NCI-H345 (cell line): Measurements from ENCODE around the gene STK17B.

Experiments
- DNase-seq: peaks from one replicate; lab custom pipeline; 2025; lab: John Stamatoyannopoulos, UW

The STK17B gene

DNA sequence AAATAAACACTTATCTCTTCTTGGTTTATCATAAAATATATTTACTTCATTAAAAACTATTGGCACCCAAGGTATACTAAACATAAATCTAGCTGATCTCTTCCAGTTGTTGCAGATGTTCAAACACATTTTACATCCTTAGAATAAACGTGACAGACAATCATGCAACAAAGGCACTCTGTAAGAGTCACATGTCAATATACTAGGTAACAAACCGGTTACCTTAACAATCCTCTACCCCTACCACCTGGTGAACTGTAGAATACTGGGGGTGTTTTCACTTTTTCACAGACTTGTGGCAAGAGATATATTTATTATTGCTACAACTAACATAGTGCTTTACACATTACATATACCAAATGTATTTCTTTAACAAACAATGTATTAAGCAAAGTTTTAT is 15.8 kb downstream of the STK17B start:
- DNase-seq: no peak

DNA sequence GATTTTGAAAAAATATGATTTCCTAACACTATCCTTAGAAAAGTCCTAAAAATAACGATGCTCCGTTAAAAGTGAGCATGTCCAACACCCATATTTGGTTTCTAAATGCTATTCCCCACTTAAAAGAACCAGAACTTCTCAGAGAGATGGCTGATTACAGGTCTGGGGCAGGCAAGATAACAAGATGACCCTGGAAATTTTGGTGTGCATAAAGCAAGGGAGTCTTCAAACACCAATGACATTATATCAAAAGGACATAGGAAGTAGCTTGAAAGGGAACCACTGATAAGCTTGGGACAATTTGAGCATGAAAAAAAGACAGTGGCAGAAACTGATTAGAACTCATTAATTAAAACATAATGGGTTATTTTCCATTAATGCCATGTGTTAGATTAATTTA is 17.9 kb downstream of the STK17B start:
- DNase-seq: no peak

DNA sequence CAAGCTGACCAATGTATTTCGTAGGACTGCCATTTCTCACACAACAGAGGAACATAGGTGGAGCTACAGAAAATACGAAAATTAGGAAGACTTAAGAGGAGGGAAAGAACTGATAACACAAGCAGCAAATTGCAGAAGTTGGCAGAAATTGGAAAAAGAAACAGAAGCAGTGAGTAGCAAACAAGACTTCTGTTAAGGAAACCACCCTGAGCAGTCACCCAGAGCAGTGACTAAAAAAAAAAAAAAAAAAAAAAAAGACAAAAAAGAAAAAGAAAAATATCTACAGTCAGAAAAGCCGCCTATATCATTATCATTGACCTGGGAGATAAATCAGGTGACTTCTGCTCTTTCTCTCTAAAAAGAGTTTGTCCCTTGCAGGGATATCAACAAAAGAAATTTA is 21.4 kb downstream of the STK17B start:
- no peak for DNase-seq

DNA sequence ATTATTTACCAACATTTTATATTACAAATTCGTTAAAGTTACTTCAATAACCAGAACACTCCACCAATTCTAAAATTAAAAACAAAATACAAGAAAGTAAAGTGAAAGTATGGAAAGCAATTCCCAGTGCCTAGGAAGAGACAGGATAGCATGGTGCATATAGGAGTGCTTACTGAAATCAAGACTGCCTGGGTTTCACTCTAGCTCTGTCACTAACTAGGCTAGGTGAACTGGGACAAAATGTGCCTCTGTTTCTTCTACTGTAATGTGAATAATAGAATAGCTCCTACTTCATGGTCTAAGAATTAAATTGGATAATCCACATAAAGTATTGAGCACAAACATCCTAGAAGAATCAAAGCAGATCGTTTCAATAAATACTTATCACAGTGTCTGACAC is 22.6 kb downstream of the STK17B start:
- DNase-seq: no peak

DNA sequence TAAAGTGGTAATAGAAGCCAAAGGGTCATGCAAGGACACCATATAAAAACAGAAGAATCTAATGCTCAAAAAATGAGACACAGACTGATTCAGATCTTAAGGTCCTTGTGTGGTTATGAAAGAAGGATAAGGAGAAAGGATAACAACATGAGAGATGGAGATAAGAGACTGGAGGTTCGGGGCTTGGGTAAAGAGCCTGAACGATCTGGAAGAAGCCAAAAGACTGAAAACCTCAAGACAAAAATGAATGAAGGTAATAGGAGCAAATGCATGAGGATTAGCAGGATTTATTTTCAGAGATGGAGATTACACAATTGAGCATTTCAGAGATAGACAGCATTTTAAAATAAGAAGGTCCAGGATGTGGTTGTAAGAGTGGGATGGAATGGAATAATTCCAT is 26.1 kb downstream of the STK17B start:
- no peak for DNase-seq

DNA sequence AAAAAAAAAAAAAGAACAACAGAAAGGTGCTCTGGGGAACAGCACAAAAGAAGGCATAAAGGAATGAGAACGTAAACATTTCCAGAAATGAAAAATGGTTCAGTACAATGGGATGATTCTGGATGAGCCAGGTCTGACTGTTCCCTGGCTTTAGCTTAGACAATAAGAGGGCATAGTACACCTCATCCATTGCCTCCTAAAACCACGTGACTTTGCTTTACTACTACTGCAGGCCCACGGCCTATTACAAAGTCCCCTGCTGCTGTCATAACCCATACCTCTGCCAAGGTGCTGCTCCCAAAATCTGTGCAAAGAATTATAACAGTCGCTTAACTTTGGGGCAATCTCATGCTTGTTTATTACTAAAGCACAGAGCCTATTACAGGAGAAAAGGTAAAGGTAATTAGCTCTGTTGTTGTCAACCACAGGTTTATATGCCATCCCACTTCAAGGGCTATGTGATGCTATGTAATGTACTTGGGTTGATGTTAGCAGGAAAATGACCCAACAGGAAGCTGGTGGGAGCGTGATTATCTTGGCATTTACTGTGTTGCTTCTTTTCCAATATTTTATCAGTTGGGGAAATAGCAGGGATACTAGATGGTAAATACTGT is 26.8 kb downstream of the STK17B start:
- no peak for DNase-seq

DNA sequence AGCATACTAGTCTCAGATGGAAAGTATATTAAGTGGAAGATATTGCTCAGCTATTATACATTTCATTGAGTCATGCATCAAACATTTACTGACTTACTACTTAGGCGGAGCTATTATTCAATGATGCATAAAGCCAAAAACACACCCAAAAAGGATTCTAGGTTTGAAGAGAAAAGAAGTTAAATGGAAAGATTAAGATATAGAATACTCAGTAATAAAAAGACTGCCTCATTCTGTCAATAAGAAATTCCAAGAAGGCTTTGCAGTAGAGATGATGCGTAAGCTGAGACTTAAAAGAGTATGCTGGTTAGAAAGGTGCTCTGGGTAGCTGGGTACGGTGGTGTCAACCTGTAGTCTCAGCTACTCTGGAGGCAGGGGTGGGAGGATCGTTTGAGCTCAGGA is 27.6 kb downstream of the STK17B start:
- no peak for DNase-seq

DNA sequence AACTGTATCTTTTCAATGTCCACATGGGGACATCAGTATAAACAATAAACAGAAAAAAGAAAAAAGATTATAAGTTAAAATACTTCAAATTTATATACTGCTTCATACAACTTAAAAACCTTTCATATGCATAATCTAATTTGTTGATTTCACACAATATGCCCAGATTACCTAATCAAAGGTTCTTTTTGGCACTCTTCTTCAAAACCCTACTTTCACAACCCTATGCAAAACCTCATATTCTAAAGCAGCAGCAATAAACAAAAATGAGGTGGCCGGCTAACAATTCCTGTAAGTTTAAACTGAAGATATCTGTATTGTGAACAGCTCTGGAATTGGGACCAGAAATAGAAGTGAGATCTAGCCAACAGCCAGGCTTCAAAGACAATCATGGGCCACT is 28.6 kb downstream of the STK17B start:
- no peak for DNase-seq

DNA sequence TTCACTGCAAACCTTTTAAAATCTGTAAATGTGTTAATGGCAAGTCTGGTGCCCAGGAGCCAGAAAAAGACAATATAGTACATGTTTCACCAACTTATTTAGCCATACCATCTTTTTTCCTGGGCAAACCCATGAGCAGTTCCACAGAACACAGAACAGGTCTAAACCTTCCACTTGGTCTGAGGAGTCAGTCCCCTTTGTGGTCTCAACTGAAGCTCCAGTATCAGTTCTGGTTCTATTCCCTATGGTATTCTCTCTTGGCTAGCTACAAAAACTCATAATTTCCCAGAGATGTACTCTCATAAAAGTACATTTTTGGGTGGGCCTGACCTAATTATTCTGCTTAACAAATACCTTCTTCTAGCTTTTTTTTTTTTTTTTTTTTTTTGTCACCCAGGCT is 31.2 kb downstream of the STK17B start:
- DNase-seq: no peak

DNA sequence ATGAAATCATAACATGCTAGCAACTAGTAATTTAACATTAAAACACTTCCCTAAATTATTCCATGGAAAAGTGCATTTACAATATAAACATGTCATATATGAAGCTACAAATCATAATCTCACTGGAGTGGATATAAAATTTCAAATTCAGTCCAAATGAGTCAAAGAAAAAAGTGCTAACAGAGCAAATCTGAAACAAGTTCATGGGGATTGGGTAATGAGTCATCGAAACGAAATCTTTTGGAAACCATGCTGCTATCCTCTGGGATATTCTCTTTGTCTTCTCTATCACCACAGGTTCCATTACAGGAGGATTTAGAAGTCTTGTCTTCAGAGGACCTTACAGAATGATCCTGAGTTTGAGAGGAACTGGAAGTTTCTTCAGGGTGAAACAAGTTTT is 34.1 kb downstream of the STK17B start:
- DNase-seq: no peak

DNA sequence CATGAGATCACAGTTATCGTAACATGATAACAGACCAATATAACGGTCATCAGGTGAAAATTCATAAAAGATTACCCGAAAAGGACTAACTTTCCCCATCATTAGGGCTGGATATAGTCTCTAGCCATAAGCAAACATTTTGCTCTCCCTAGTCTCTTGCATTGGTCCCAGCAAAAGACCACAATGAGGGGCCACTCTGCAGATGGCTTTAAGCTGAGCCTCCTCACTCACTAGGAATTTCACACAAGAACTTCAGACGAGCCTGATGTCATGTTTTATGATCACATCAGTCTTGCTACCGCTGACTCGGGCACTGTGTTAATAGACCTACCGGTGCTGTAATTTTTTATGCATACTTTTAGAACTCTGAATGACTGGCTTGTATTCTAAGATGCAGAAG is 35.2 kb downstream of the STK17B start:
- no peak for DNase-seq

DNA sequence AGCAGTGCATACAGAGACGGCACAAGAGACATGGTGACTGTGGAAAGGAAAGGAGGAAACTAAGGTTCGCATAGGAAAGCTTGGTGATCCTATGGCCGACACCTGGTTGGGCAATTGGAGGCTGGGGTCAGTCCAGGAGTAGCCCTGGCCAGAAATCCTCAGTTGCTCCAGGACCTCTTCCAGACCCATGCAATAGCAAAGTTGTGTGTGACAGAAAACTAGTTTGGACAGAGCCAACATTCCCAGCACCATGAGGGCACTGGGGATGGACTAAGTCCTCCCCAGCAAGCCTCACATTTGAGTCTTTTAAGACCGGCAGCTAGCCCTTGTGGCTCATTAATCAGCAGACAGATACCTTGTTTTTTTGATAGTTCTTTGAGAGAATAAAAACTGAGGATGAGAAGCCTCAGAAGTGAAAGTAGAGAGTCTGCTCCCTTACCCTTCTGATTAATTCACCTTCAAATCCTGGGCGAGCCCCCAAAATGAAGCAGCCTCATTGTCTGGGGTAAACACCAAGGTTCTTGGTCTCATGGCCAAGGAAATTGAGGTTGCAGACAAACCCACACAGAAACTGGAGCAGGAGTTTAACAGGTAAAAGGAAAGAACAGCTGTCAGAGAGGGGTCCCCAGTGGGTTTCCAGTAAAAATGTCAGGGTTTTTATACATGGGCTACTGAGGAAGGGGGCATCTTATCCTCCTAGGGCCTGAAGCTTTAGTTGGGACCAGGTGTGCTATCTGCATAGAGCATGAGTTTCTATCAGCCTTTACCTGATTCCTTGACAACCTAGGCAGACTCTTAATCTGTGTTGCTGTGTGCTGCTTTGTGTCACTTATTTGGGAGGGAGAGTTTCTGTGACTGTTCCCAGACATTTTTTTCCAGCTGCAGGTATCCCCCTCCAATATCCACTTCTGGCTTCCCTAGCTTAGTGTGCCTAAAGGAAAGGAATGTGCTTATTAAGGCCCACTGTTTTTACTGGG is 39.1 kb downstream of the STK17B start:
- no peak for DNase-seq

DNA sequence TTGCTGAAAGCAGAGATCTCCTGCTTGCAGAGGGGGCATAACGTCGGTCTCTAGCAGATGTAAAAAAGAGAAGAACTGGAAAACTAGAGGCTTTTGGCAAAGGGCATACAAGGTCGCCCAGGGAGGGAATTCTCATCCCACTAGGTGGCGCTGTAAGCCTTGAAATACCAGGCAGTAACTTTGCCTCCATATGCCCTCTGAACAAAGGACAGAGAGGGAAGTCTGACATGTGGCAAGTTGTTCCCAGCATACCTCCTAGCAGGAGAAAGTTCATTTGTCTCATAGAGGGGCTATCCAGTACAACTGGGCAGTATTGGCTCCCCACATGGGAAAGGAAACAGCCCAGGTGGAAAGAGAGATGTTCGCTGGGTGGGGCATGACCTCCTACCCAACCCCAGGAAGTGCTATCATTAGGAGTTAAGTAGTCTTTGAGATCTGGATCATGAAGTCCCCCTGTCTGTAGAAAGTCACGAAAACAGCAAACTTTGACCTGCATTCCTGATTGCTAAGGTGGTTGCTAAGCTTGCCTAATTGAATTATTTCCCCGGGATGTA is 39.9 kb downstream of the STK17B start:
- DNase-seq: no peak

DNA sequence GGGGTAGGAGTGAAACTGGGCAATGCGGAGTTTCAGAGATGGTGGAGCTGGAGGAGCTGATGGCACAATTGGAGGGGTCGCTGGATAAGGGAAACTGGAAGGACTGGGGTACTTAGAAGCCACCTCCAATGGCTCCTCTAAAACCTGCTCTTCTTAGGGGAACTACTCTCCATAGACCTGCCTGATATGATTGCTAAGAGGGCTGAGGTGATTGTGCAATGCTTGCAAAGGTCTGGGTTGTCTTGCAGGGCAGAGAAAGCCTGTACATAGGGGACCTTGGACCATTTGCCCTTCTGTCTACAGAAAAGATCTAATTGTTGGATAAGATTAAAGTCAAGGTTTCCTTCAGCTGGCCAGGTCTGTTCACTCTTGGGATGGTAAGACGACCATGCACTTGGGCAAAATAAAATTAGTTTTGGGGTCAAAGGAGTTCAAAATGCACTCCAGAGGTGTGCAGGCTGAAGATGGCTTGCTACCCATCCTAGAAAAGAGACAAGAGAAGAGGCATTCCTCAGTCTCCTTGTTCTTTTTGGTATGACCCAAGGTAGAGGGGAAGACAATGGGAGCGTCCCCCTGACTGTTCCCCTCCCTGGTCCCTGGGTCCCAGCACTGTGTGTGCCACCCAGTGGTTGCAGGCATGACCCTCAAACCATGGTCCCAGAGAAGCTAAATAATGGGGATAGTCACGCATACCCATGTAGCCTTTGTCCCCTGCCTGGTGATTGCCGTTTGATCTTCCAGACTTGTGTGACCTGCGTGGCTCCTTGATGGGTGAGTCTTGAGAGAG is 41.1 kb downstream of the STK17B start:
- DNase-seq: no peak

DNA sequence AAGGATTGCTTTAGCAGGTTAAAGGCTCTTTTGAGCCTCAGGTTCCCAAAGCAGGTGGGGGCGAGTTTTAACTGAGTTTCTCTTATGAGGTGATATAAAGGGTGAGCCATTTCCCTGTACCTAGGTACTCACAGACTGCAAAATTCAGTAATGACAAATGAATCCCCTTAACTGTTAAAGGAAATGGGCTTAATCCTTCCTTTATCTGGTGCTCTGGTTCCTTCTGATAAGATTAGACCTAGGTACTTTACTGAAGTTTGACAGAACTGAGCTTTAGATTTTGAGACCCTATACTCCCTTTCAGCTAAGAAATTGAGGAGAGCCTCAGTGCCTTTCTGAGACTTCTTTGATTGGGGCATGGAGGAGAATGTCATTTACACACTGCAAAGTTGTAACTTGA is 42.6 kb downstream of the STK17B start:
- no peak for DNase-seq

DNA sequence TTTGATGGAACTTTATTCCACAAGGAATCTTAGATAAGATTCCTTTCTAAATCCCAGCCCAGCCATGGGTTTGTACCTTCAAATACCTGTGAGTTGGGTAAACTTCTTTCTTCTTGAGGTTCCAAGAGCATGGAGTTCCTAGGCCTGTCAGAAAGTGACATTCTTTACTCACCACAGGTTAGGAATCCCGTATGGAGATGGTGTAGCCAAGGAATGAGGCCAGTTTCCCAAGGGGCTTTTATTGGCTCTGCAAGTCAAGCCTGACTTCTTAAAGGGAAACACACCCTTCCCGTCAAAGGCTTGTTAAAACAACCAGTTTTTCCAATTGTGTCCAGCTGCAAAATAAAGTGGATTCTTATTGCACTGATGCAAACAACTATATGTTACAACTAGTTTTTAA is 45.8 kb downstream of the STK17B start:
- no peak for DNase-seq

DNA sequence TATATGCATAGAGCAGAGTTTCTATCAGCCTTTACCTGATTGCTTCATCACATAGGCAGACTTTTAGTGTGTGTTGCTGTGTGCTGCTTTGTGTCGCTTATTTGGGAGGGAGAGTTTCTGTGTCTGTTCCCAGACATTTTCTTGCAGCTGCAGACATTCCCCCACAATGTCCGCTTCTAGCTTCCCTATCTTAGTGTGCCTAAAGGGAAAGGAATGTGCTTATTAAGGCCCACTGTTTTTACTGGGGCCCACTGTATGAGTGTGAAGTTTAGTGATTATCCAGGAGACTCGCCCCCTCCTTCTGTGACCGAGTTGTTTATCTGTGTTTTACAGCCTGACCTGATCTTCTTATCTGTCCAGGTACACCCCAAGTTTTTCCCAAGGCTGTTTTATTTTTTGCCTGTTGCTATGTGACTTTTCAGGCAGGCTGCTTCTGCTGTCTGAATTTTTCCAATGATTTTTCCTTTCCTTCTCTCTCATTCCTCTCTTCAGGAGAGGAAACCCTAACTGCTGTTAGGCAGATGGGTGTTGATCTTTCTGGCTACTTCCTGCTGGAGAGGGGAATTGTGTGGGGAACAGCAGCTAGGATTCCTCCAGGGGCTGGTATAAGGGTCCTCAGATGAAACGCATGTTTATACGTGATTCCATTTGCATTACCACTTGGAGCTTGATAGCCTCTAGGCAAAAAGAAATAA is 47.6 kb downstream of the STK17B start:
- DNase-seq: no peak

DNA sequence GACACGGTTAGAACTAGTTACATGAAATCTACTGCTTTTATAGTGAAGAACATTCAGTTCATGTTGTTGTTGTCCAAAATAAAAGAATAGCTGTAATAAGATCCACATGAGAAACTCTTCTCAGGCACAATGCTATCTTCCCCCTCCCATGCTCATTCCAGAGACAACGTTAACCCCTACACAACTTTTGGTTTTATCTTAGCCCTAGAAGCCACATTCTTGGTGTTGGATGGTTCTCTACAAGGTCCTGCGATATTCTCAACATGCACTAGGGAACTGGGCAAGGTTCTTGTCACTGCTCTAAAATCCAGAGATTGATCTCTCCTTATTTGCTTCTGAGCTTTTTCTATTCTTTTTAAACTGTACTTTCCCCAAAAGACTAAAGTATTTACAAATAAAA is 51.5 kb downstream of the STK17B start:
- no peak for DNase-seq

DNA sequence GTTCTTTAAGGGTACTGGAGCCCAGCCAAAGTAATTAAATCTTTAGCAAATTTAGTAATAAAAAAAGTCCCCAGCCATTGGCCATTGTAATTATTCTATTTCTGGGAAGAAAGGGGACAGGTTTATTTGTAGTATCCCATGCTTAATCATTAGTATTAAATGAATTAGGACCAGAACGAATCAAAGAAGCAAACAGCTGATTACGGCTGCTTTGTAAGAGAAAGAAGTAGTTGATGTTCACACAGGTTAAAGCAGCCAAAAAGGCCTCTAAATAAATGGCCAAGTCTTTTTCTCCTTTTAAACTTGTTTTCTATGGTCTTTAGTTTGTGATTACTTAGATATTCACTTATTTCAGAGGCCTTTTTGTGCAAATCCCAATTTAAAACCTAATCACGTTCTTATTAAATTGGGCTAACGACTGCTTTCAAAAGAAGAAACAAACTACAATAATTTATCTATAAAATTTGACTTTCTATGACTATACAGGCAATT is 54.1 kb downstream of the STK17B start:
- no peak for DNase-seq

DNA sequence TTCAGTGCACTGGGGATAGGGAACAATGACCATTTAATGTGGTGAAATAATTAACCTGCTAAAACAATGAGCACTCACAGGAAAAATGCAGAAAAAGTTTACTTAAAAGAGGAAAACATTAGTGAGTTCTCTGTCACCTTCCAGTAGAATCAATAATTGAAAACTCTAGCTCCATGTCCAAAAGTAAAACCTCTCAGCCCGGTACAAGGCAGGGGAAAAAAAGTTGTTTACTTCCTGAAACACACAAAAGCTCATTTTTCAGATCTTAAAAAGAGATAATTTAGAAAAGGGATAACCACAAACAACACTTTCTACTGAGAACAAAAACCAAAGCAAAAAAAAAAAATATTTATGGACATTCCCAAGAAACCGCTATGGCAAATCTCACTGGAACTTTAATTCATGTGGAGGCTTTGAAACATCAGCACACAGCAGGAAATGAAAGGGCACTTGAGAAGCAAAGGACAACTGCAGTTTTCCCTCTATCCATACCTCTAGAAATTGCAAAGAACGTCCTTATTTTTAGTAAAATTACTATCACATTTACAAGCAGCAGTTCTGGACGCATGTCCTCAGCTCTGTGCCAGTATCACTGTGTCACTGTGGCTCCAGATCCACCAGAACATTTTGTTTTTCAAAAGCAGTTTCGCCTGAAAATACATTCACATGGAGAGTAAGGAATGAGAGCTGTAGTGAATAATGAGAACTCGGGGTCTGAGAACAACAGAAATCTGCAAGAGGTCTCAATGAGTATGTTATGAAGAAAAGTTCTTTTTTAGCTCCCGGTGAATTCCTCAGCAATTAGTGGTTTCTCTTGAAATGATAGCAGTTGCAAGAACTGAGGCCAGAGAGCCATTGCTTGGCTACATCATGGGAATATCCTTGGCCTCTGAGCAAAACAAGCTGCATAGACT is 58.1 kb downstream of the STK17B start:
- DNase-seq: no peak
